Measurements from ENCODE around the gene ARRB2.
"Not testable (repeated sequence)": the region's sequence is repeated elsewhere in the genome, so short reads cannot be mapped to it uniquely, and the experiment has no call there.

Gene ARRB2

GRCh38 chr17:4710693-4711634, 532 bp downstream of the ARRB2 start:
- peak overlapping the region; percentile 96 for H3K4me3 Mint-ChIP-seq
- peaks cover 5% of the 10 kb centered on the region for H3K9me3 Mint-ChIP-seq
- H3K27me3 Mint-ChIP-seq (ENCODE audit: low read depth) = no peaks in the 10 kb centered on the region
- DNase-seq (ENCODE audit: low spot score) = peak; percentile 55
- peaks cover 36% of the 10 kb centered on the region for H3K36me3 Mint-ChIP-seq (ENCODE audit: low read depth)
- peaks cover 49% of the 10 kb centered on the region for H3K4me1 Mint-ChIP-seq (ENCODE audit: low read depth)
- H3K27ac Mint-ChIP-seq = peak overlapping the region; percentile 96

DNA sequence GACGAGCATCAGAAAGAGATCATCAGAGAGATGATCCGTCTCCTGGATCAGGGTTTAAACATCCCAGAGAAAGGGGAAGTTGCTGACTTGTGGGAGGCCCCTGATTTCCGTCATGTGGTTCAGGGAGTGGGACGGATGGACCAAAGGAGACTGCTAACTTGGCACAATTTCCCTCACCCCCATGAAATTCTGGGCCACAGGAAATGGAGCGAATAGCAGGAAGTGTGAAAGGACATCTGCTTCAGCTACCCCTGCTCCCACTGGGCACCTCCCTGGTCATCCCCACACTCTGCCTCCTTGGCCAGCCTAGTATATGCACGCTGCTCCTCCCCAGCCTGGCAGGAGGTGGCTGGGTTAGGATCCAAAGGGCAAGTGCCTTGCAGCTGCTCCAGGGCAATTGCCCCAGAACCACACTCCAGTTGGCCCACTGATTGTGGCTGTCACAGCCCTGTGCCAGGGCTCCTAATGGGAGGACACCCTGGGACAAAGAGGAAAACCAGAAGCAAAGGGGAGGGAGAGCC, 1.3 kb downstream of the ARRB2 start:
- Mint-ChIP-seq H3K27me3 (ENCODE audit: low read depth) (no peaks in the 10 kb centered on the region), H3K27ac (peak overlapping the region; percentile 96), H3K4me1 (ENCODE audit: low read depth) (peaks cover 45% of the 10 kb centered on the region), H3K36me3 (ENCODE audit: low read depth) (peaks cover 39% of the 10 kb centered on the region), H3K4me3 (peak overlapping the region; percentile 96), H3K9me3 (peaks cover 5% of the 10 kb centered on the region)
- no peak for DNase-seq (ENCODE audit: low spot score)

DNA sequence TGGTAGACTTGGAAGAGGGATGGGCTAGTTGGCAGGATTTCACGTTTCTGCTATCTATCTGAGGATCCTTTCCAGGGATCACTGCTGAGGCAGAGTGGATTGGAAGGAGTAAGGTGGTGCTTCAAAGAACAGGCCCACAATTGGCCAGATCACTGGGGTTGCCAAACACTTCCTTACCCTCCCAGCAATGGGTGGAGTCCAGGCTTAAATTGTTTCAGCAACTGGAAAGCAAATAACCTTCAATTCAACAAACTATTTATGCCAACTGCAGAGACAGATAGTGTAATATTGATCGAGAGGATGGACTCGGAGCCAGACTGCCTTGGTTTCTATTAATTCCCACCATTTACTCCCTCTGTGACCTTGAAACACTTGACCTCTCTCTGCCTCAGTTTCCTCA, 2.1 kb downstream of the ARRB2 start:
- DNase-seq (ENCODE audit: low spot score) = no peak

DNA sequence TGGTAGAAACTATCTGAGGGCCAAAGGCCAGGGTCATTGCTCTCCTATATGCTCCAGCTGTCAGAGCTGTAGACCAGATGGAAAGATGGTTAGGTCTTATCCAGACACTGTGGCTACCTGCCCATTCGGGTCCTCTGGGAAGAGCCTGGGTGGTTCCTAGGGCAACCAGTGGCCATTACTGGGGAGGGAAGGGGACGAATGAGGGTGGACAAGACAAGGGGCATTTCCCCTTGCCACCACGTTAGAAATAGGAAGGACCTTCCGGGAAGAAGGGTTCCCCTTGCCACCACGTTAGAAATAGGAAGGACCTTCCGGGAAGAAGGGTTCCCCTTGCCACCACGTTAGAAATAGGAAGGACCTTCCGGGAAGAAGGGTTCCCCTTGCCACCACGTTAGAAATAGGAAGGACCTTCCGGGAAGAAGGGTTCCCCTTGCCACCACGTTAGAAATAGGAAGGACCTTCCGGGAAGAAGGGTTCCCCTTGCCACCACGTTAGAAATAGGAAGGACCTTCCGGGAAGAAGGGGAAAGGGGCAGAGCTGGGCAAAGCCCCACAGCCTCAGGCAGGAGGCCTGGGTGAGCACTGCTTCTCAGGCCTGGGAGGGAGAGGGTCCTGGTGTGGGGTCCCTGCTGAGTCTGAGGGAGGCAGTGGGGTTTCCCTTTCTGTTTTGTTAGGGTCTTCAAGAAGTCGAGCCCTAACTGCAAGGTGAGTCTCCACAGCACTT, 4.1 kb downstream of the ARRB2 start:
- not testable (repeated sequence) for DNase-seq (ENCODE audit: low spot score); H3K9me3 Mint-ChIP-seq; H3K27me3 Mint-ChIP-seq (ENCODE audit: low read depth)
- Mint-ChIP-seq H3K4me3 (peak overlapping the region; percentile 85), H3K4me1 (ENCODE audit: low read depth) (peaks cover 43% of the 10 kb centered on the region), H3K36me3 (ENCODE audit: low read depth) (peaks cover 63% of the 10 kb centered on the region), H3K27ac (peak overlapping the region; percentile 90)

More for the DNA sequence above, 2.1 kb downstream of the ARRB2 start:
- peaks cover 47% of the 10 kb centered on the region for H3K36me3 Mint-ChIP-seq (ENCODE audit: low read depth)
- H3K27me3 Mint-ChIP-seq (ENCODE audit: low read depth) = no peaks in the 10 kb centered on the region
- peak overlapping the region; percentile 96 for H3K27ac Mint-ChIP-seq
- peaks cover 5% of the 10 kb centered on the region for H3K9me3 Mint-ChIP-seq
- H3K4me1 Mint-ChIP-seq (ENCODE audit: low read depth) = peaks cover 49% of the 10 kb centered on the region
- peak overlapping the region; percentile 96 for H3K4me3 Mint-ChIP-seq

DNA sequence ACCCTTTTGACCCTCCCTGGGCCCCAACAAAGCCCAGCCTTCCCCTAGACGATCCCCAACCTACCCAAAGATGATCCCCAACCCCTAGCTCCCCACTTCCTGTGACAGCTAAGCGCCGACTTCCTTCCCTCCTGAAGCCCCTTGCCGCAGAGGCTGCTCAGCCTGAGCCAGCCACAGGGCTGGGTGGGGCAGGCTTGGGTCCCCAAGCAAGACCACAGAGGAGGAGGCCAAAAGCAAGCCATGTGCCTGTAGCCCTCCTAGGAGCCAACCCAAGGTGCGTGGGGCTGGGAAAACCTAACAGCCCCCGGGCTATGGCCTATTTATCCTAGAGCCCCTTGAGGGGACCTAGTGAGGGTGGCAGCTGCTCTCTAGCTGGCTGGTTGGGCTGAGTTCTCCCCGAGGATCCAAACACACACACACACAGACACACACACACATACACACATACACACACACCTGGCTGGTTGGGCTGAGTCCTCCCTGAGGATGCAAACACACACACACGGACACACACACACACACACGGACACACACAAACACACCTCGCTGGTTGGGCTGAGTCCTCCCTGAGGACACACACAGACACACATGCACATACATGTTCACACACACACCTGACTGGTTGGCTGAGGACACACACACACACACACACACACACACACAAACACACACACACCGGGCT, 4.8 kb downstream of the ARRB2 start:
- H3K4me3 Mint-ChIP-seq = peak overlapping the region; percentile 85
- no peaks in the 10 kb centered on the region for H3K9me3 Mint-ChIP-seq
- H3K27me3 Mint-ChIP-seq (ENCODE audit: low read depth) = no peaks in the 10 kb centered on the region
- H3K4me1 Mint-ChIP-seq (ENCODE audit: low read depth) = peaks cover 39% of the 10 kb centered on the region
- DNase-seq (ENCODE audit: low spot score) = no peak
- peaks cover 68% of the 10 kb centered on the region for H3K36me3 Mint-ChIP-seq (ENCODE audit: low read depth)
- H3K27ac Mint-ChIP-seq = peak overlapping the region; percentile 90

DNA sequence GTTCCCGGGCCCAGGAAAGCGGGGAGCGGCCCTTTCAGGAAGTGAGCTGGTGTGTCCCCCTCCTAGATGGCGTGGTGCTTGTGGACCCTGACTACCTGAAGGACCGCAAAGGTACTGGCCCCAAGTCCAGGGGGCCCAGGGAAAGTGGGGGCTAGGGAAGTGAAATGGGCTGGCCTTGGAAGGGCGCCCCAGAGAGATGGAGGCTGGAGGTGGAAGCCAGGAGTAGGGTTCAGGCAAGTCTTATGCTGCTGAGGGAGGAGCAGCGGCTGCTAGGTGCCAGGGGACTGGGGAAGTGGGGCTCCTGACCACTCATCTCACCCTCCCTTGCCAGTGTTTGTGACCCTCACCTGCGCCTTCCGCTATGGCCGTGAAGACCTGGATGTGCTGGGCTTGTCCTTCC, 5.6 kb downstream of the ARRB2 start:
- Mint-ChIP-seq H3K36me3 (ENCODE audit: low read depth) (peaks cover 75% of the 10 kb centered on the region), H3K27me3 (ENCODE audit: low read depth) (no peaks in the 10 kb centered on the region), H3K4me3 (peak overlapping the region; percentile 85), H3K9me3 (no peaks in the 10 kb centered on the region), H3K27ac (peak overlapping the region; percentile 90), H3K4me1 (ENCODE audit: low read depth) (peaks cover 39% of the 10 kb centered on the region)
- no peak for DNase-seq (ENCODE audit: low spot score)

- H3K36me3 Mint-ChIP-seq (ENCODE audit: low read depth) = peaks cover 71% of the 10 kb centered on the region
- no peak overlapping the region for H3K4me3 Mint-ChIP-seq
- H3K4me1 Mint-ChIP-seq (ENCODE audit: low read depth) = peaks cover 25% of the 10 kb centered on the region
- no peak for DNase-seq (ENCODE audit: low spot score)
- no peaks in the 10 kb centered on the region for H3K9me3 Mint-ChIP-seq
- H3K27ac Mint-ChIP-seq = no peak overlapping the region
- no peaks in the 10 kb centered on the region for H3K27me3 Mint-ChIP-seq (ENCODE audit: low read depth)
Observed at GRCh38 chr17:4717791-4718190, 7.4 kb downstream of the ARRB2 start.

- peaks cover 25% of the 10 kb centered on the region for H3K4me1 Mint-ChIP-seq (ENCODE audit: low read depth)
- no peak overlapping the region for H3K4me3 Mint-ChIP-seq
- DNase-seq (ENCODE audit: low spot score) = no peak
- no peak overlapping the region for H3K27ac Mint-ChIP-seq
- peaks cover 69% of the 10 kb centered on the region for H3K36me3 Mint-ChIP-seq (ENCODE audit: low read depth)
- H3K27me3 Mint-ChIP-seq (ENCODE audit: low read depth) = no peaks in the 10 kb centered on the region
- H3K9me3 Mint-ChIP-seq = no peaks in the 10 kb centered on the region
Observed at GRCh38 chr17:4718276-4718675, 7.8 kb downstream of the ARRB2 start.

GRCh38 chr17:4719146-4719545, 8.7 kb downstream of the ARRB2 start:
- Mint-ChIP-seq H3K9me3 (no peaks in the 10 kb centered on the region), H3K36me3 (ENCODE audit: low read depth) (peaks cover 63% of the 10 kb centered on the region), H3K4me1 (ENCODE audit: low read depth) (peaks cover 19% of the 10 kb centered on the region), H3K4me3 (no peak overlapping the region), H3K27ac (no peak overlapping the region), H3K27me3 (ENCODE audit: low read depth) (no peaks in the 10 kb centered on the region)
- no peak for DNase-seq (ENCODE audit: low spot score)

GRCh38 chr17:4719684-4720221, 9.3 kb downstream of the ARRB2 start:
- H3K36me3 Mint-ChIP-seq (ENCODE audit: low read depth) = peaks cover 61% of the 10 kb centered on the region
- peak overlapping the region; percentile 17 for H3K27ac Mint-ChIP-seq
- H3K4me3 Mint-ChIP-seq = no peak overlapping the region
- peaks cover 18% of the 10 kb centered on the region for H3K4me1 Mint-ChIP-seq (ENCODE audit: low read depth)
- H3K27me3 Mint-ChIP-seq (ENCODE audit: low read depth) = no peaks in the 10 kb centered on the region
- H3K9me3 Mint-ChIP-seq = no peaks in the 10 kb centered on the region
- no peak for DNase-seq (ENCODE audit: low spot score)

GRCh38 chr17:4720787-4721186, 10.4 kb downstream of the ARRB2 start:
- Mint-ChIP-seq H3K36me3 (ENCODE audit: low read depth) (peaks cover 53% of the 10 kb centered on the region), H3K4me3 (no peak overlapping the region), H3K9me3 (no peaks in the 10 kb centered on the region), H3K4me1 (ENCODE audit: low read depth) (peaks cover 11% of the 10 kb centered on the region), H3K27me3 (ENCODE audit: low read depth) (no peaks in the 10 kb centered on the region), H3K27ac (peak overlapping the region; percentile 36)
- DNase-seq (ENCODE audit: low spot score) = no peak

DNA sequence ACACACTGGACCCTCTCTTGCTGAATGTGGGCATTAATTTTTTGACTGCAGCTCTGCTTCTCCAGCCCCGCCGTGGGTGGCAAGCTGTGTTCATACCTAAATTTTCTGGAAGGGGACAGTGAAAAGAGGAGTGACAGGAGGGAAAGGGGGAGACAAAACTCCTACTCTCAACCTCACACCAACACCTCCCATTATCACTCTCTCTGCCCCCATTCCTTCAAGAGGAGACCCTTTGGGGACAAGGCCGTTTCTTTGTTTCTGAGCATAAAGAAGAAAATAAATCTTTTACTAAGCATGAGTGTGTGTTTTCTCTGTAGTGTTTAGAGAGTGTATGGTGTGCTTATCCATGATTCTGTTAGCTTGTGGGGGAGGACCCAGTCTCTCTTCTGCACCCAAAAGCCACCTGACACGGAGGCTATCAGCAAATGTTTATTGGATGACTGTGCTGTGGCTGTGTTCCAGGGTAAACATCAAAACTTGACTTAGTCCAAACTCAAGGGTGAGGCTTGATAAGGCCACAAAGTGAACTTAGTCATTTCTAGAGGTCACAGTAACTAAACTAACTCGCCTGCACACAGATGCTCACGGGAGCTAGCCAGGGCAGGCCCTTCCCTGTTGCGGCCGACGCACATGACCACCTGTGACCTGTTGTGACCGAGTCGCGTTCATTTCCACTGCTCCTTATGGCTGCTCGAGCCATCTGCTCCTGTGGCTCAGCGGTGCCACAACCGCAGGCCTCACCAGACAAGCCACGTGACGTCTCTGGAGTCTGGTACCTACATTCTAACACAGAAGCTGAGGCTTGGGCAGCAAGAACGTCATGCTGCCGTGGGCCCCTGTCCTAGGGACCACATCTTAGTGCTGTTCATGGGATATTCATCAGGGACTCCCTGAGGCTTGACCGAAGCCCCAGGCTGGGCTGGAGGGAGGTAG, 11.0 kb downstream of the ARRB2 start:
- peaks cover 10% of the 10 kb centered on the region for H3K4me1 Mint-ChIP-seq (ENCODE audit: low read depth)
- peaks cover 49% of the 10 kb centered on the region for H3K36me3 Mint-ChIP-seq (ENCODE audit: low read depth)
- no peaks in the 10 kb centered on the region for H3K9me3 Mint-ChIP-seq
- H3K4me3 Mint-ChIP-seq = no peak overlapping the region
- H3K27ac Mint-ChIP-seq = no peak overlapping the region
- no peaks in the 10 kb centered on the region for H3K27me3 Mint-ChIP-seq (ENCODE audit: low read depth)
- DNase-seq (ENCODE audit: low spot score) = no peak
